ENCODE results near the gene FEM1C.

GRCh38 chr5:115543365-115544042 lies 1.1 kb downstream of the FEM1C start:
- TF ChIP-seq CTCF (optimal IDR thresholded peaks at IDR 0.05 in 1 of 3, IDR thresholded peaks at IDR 0.05 in 1 of 3, conservative IDR thresholded peaks at IDR 0.05 in 1 of 3; ENCODE audit: extremely low read depth in 1 of 3, insufficient read depth in 2 of 3, low read length in 3 of 3) (no peak), EZH2 (IDR thresholded peaks at IDR 0.05; ENCODE audit: low read length) (no peak)
